HG03159 (cell line): ENCODE data around the gene POLR1C.

Experiments
- ATAC-seq: cut with Tn5 transposase; IDR thresholded peaks from one replicate; pipeline ENCODE4 v1.9.1; 2021; ENCODE audit warnings: mild to moderate bottlenecking, moderate library complexity; ENCODE audit not compliant: unreplicated experiment

POLR1C gene

DNA sequence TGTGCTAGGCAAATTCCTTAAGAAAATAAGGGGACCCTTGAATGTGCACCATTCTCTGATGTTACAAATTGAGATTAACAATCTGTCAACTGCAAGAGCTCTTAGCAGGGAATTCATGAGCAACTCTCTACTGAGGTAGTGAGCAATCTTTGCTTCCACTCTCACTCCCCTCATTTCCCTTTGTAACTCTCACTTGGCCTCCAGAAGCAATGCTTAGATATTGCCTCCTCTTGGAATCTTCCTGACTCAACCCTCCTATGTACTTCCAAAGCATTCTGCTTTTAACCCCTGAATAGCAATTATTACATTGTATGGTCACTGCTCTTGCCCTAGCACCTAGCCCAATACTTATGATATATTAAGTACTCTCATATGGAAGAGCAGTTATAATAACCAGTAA lies 42.4 kb downstream of the POLR1C start:
- no peak for ATAC-seq

GRCh38 chr6:43570876-43571441 lies 54.1 kb downstream of the POLR1C start:
- ATAC-seq: no peak
